Uterus (tissue), 4 donors: Measurements from ENCODE around the gene RASD2. TPM values are rescaled to one million over a fixed set of nuclear protein-coding genes. Genes with fewer than 3 reads are reported as not detected.

ENCODE experiments used
- DNase-seq, 2 donors: peaks; one replicate each; pipeline ENCODE4 v3.0.0-alpha.2; 2019 to 2020
- H3K27ac ChIP-seq, 2 donors: fragments of 200-600 bp; sonication (generic); 1 replicate in 1 of 2; 2 replicates in 1 of 2; pipeline ENCODE4 v1.5.1; 2016 to 2018
- H3K27me3 ChIP-seq, 2 donors: fragments of 200-600 bp; sonication (generic); one replicate each; pipeline ENCODE4 v1.5.1; 2018 to 2019; ENCODE audit warnings: control low read depth in 1 of 2
- H3K36me3 ChIP-seq, 2 donors: fragments of 200-600 bp; sonication (generic); one replicate each; pipeline ENCODE4 v1.5.1; 2019; ENCODE audit warnings: control low read depth in 1 of 2
- H3K4me1 ChIP-seq, 2 donors: fragments of 200-600 bp; sonication (generic); one replicate each; pipeline ENCODE4 v1.5.1; 2018 to 2019; ENCODE audit warnings: control low read depth in 1 of 2
- H3K4me3 ChIP-seq, 2 donors: fragments of 200-600 bp; sonication (generic); 1 replicate in 1 of 2; 2 replicates in 1 of 2; pipeline ENCODE4 v1.5.1; 2018 to 2019; ENCODE audit warnings: mild to moderate bottlenecking in 1 of 2
- H3K9me3 ChIP-seq, 2 donors: fragments of 200-600 bp; sonication (generic); one replicate each; pipeline ENCODE4 v1.5.1; 2019; ENCODE audit warnings: control low read depth in 1 of 2
- CTCF ChIP-seq, 4 experiments: fragments of 200-600 bp in 2 of 4; fragments of 450-650 bp in 2 of 4; sonication (generic) in 2 of 4; IDR thresholded peaks; one replicate each; pipeline ENCODE4 v1.5.1; 2016 to 2019; ENCODE audit warnings: antibody characterized with exemption in 4 of 4, mild to moderate bottlenecking in 2 of 4, moderate library complexity in 1 of 4
- POLR2A ChIP-seq, 2 donors: fragments of 450-650 bp; IDR thresholded peaks; one replicate each; pipeline ENCODE4 v1.6.1; 2016; ENCODE audit warnings: antibody characterized with exemption in 2 of 2, mild to moderate bottlenecking in 1 of 2, moderate library complexity in 1 of 2
- intact Hi-C: fragments of 100-400 bp; cut with DNase I; formaldehyde crosslinking; loops from one replicate; pipeline ENCODE4 v1.15.1; 2023; ENCODE audit warnings: low total_unique reads
- total RNA-seq, 4 donors: library from RNA; depleted of rRNA in 3 of 4; stranded (reverse); fragments of >200 nt in 3 of 4; gene quantifications; one replicate each; pipeline versions ENCODE4 v1.1.0 to v1.2.4, GENCODE V29; 2014 to 2023
- donor health status: DM: yes; HTN: yes; CAD: no.

Gene RASD2
- total RNA-seq, 4 donors from 2014 or later = 4.9 to 10.7 TPM; not detected in 2

- Histone ChIP-seq H3K9me3 (no peaks in the 10 kb centered on the region), H3K4me3 (no peak overlapping the region), H3K27ac (no peak overlapping the region), H3K36me3 (no peaks in the 10 kb centered on the region), H3K4me1 (peaks cover 0 to 4% of the 10 kb centered on the region in 2 donors), H3K27me3 (no peaks in the 10 kb centered on the region)
- no peak for DNase-seq
- TF ChIP-seq POLR2A (IDR thresholded peaks at IDR 0.05) = no peak
- no peak for TF ChIP-seq CTCF (IDR thresholded peaks at IDR 0.05)
- intact Hi-C loops = no loop called here
Measured at GRCh38 chr22:35567351-35568141, 26.9 kb downstream of the RASD2 start.

- Histone ChIP-seq H3K9me3 (no peaks in the 10 kb centered on the region), H3K27me3 (no peaks in the 10 kb centered on the region), H3K4me3 (no peak overlapping the region), H3K36me3 (no peaks in the 10 kb centered on the region), H3K4me1 (peaks cover 0 to 4% of the 10 kb centered on the region in 2 donors), H3K27ac (no peak overlapping the region)
- TF ChIP-seq POLR2A (IDR thresholded peaks at IDR 0.05) (no peak), CTCF (IDR thresholded peaks at IDR 0.05) (no peak)
- intact Hi-C loops = no loop called here
- DNase-seq = no peak
Measured at GRCh38 chr22:35568751-35569739, 28.4 kb downstream of the RASD2 start.

DNA sequence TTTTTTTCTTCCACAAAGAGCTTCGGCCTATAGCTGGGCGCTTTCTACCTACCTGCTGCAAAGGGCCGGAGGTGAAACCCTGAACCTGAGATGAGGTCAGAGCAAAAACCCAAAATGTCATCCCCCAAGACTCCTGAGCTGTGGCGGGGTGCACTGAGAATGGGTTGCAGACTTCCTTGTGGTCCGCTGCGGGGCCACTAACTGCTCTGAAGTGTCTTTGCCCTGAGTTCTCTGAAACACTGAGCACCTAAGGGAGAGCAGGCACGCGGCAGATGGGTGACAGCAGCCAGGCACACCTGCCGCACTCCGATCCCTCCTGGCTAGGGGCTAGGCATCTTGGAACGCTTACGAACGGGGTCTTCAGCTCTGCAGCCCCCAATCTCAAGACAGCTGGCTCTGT lies 29.3 kb downstream of the RASD2 start:
- intact Hi-C loops = no loop called here
- Histone ChIP-seq H3K27me3 (no peaks in the 10 kb centered on the region), H3K4me3 (no peak overlapping the region), H3K36me3 (no peaks in the 10 kb centered on the region), H3K27ac (no peak overlapping the region), H3K9me3 (no peaks in the 10 kb centered on the region), H3K4me1 (peaks cover 0 to 4% of the 10 kb centered on the region in 2 donors)
- DNase-seq = no peak
- no peak for TF ChIP-seq CTCF (IDR thresholded peaks at IDR 0.05)
- no peak for TF ChIP-seq POLR2A (IDR thresholded peaks at IDR 0.05)

GRCh38 chr22:35570686-35571194 lies 30.1 kb downstream of the RASD2 start:
- no peaks in the 10 kb centered on the region for H3K27me3 ChIP-seq
- DNase-seq = no peak
- no peak for TF ChIP-seq POLR2A (IDR thresholded peaks at IDR 0.05)
- TF ChIP-seq CTCF (IDR thresholded peaks at IDR 0.05) = no peak
- intact Hi-C loops = no loop called here
- H3K4me3 ChIP-seq = no peak overlapping the region
- no peaks in the 10 kb centered on the region for H3K36me3 ChIP-seq
- no peaks in the 10 kb centered on the region for H3K9me3 ChIP-seq
- no peak overlapping the region for H3K27ac ChIP-seq
- peaks cover 0 to 4% of the 10 kb centered on the region in 2 donors for H3K4me1 ChIP-seq
